Fibroblast of mammary gland (primary cell): Measurements from ENCODE around the gene IQCK.
"Not testable (repeated sequence)": the region's sequence is repeated elsewhere in the genome, so short reads cannot be mapped to it uniquely, and the experiment has no call there.

Source experiments
- DNase-seq: peaks from one replicate; pipeline ENCODE4 v3.0.0-alpha.2; 2010; ENCODE audit warnings: low read depth
- H3K4me3 ChIP-seq: 2 replicates; pipeline ENCODE4 v1.5.1; 2011; ENCODE audit warnings: low read depth, mild to moderate bottlenecking, low read length, moderate library complexity; ENCODE audit not compliant: control insufficient read depth
- CTCF ChIP-seq: conservative IDR thresholded peaks from 2 replicates; pipeline ENCODE4 v1.5.1; 2011; ENCODE audit warnings: low read depth, low read length, inconsistent platforms; ENCODE audit not compliant: control insufficient read depth, insufficient read depth

IQCK gene

DNA sequence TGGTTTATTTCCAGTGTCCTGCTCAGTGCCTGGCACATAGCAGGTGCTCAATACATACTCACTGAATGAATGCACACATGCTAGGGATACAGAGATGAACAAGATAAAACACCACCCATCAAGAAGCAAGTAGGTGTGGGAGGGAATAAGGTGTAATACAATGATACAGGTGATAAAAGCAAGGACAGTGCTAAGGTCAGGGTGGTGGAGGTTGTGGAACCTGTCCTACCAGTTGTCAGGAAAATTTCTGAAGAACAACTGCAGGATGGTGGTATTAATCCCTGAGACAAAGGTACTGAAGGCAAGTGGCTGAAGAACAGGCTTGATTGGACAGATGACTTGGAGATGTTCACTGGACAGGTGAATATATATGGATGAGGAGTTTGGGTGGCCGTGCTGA is 1.9 kb upstream of the IQCK start:
- no peak for TF ChIP-seq CTCF
- H3K4me3 ChIP-seq: no peak overlapping the region
- DNase-seq: no peak

DNA sequence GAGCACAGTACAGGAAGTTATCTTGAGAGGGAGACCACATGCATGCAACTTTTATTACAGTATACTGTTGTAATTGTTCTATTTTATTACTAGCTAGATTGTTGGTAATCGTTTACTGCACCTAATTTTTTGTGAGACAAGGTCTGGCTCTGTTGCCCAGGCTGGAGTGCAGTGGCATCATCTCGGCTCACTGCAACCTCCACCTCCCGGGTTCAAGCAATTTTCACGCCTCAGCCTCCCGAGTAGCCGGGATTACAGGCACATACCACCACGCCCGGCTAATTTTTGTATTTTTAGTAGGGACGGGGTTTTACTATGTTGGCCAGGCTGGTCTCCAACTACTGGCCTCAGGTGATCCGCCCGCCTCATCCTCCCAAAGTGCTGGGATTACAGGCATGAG is 1.3 kb upstream of the IQCK start:
- H3K4me3 ChIP-seq: peak overlapping the region; percentile 75
- DNase-seq: not testable (repeated sequence)

GRCh38 chr16:19717314-19717713 is 757 bp upstream of the IQCK start:
- DNase-seq: peak; percentile 13

DNA sequence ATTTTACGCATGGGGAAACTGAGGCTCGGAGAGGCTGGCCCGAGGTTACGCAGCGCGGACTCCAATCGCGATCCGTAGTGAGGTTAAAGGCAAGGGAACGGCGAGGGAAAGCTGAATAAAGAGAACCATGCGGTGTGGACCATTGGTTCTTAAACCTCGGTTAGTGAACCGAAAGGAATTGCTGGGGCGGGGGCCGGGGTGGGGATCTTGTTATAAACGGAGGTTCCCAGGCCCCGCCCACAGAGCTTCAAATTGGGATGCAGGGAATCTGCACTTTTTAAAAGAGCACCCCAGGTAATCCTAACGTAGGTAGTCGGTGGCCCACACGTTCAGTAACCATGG is 524 bp downstream of the IQCK start:
- TF ChIP-seq CTCF: no peak
- DNase-seq: peak; percentile 14
- peak overlapping the region; percentile 75 for H3K4me3 ChIP-seq

More at GRCh38 chr16:19717314-19717713, 757 bp upstream of the IQCK start:
- no peak for TF ChIP-seq CTCF
- H3K4me3 ChIP-seq: peak overlapping the region; percentile 75

DNA sequence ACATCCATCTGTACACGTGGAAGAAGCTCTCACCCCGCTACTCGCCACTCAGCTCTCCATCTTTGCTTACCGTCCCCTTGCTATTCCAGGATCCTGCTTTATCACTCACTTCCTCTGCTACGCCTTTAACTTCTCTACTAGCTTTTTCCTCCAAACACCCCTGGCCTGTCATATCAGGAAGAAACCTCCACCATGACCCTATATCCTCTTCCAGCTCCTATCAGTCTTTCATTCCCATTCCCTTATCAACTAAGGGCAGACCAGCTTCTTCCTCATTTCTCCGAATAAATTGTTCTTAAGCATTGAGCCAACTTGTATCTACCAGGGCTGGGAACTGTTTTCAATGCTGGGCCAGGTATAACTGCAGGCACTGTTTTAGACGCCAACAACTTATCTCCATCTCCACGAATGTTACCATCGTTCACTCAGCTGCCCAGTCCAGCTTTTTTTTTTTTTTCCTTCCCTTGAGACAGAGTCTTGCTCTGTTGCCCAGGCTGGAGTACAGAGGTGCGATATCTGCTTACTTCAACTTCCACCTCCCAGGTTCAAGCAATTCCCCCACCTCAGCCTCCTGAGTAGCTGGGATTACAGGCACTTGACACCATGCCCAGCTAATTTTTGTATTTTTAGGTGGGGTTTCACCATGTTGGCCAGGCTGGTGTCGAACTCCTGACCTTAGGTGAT is 4.3 kb downstream of the IQCK start:
- DNase-seq: no peak
- no peak for TF ChIP-seq CTCF
- H3K4me3 ChIP-seq: no peak overlapping the region

- no peak overlapping the region for H3K4me3 ChIP-seq
- TF ChIP-seq CTCF: no peak
- DNase-seq: no peak
Measured at GRCh38 chr16:19722981-19723380, 4.9 kb downstream of the IQCK start.

- no peak overlapping the region for H3K4me3 ChIP-seq
- no peak for DNase-seq
- no peak for TF ChIP-seq CTCF
Measured at GRCh38 chr16:19728636-19728965, 10.5 kb downstream of the IQCK start.
